GM18873 (cell line): ENCODE results near the gene LRP1.
"Not testable (repeated sequence)": the region's sequence is repeated elsewhere in the genome, so short reads cannot be mapped to it uniquely, and the experiment has no call there.

ENCODE experiments used
- ATAC-seq: cut with Tn5 transposase; IDR thresholded peaks from one replicate; pipeline ENCODE4 v1.9.1; 2021; ENCODE audit warnings: mild to moderate bottlenecking, moderate library complexity, moderate number of reproducible peaks; ENCODE audit not compliant: unreplicated experiment, low FRiP score

The LRP1 gene

DNA sequence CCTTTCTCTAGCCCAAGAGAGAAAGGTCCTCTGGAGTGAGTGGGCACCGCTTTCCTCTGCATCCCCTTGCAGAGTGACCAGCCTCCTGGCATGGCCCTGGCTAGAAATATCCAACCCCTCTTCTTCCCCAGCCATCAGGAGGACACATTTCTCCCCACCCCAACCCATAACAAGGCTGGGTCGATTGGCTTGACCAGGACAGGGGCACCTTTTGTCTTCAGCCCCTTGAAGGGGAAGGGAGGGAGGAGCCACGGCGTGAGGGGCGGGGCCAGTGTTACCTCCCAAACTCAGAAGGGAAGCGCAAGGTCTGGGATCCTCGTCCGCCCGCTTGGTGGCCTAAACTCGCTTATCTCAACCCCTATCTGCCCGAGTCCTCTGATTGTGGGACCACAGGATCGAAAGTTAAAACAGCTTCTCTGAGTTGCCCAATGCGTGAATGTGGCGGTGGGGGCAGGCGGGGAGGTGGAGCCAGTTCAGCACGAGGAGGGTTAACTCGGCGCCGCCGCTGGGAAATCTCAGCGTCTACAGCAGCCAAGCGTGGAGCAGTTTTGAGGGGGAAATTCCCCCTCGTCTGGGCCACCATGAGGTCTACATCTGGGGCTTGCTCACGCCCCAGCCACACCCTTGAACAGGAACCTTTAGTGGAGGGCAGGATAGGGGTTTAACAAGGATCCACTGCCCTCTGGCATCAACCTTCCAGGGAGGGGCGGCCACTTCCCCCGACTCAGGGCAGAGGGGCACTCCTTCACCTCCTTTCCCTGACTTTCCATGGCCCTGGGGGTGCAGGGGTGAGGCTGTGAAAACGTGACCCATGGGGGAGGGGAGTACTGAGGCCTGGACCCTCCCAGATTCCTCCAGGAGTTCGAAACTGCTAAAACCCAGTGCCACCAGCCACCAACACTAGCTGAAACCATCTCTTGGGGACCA is 17.9 kb upstream of the LRP1 start:
- peak; percentile 37 for ATAC-seq

GRCh38 chr12:57111031-57111734 is 17.1 kb upstream of the LRP1 start, which contains the start of gene STAT6:
TSS of gene STAT6 (minus strand) at chr12:57111362. CDS start at chr12:57108278, 3,084 bp downstream.
- ATAC-seq = peak; percentile 36

GRCh38 chr12:57112492-57113294 is 15.6 kb upstream of the LRP1 start:
- peak; percentile 61 for ATAC-seq

- no peak for ATAC-seq
These were observed 11.6 kb upstream of the LRP1 start for GRCh38 chr12:57116580-57117281.

GRCh38 chr12:57118711-57119271 is 9.5 kb upstream of the LRP1 start:
- no peak for ATAC-seq

- ATAC-seq = no peak
These were observed 8.8 kb upstream of the LRP1 start for GRCh38 chr12:57119294-57120085.

DNA sequence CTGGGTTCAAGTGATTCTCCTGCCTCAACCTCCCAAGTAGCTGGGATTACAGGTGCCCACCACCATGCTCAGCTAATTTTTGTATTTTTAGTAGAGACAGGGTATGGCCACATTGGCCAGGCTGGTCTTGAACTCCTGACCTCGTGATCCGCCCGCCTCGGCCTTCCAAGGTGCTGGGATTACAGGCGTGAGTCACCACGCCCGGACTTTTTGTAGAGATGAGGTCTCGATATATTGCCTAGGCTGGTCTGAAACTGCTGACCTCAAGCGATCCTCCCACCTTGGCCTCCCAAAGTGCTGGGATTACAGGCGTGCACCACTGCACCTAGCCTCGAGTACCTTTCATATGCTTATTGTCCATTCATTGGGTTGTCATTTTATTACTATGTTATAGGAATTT is 7.6 kb upstream of the LRP1 start:
- not testable (repeated sequence) for ATAC-seq

GRCh38 chr12:57123813-57124212 is 4.5 kb upstream of the LRP1 start:
- no peak for ATAC-seq

- no peak for ATAC-seq
These were observed 3.9 kb upstream of the LRP1 start for GRCh38 chr12:57124261-57124877.

DNA sequence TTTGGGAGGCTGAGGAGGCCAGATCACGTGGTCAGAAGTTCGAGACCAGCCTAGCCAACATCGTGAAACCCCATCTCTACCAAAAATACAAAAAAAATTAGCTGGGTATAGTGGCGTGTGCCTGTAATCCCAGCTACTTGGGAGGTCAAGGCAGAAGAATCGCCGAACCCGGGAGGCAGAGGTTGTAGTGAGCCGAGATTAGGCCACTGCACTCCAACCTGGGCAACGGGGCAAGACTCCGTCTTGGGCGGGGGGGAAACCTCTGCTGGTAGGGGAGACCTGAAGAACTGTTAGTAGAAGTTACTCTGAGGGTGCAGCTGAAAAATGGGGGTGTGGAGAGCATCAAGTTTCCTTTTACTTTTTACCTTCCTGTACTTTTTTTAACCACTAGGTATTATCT is 2.2 kb upstream of the LRP1 start:
- no peak for ATAC-seq

GRCh38 chr12:57126561-57126960 is 1.7 kb upstream of the LRP1 start:
- no peak for ATAC-seq

- no peak for ATAC-seq
These were observed 1.1 kb upstream of the LRP1 start for GRCh38 chr12:57127101-57127725.

- no peak for ATAC-seq
These were observed 400 bp downstream of the LRP1 start for GRCh38 chr12:57128519-57129247.

DNA sequence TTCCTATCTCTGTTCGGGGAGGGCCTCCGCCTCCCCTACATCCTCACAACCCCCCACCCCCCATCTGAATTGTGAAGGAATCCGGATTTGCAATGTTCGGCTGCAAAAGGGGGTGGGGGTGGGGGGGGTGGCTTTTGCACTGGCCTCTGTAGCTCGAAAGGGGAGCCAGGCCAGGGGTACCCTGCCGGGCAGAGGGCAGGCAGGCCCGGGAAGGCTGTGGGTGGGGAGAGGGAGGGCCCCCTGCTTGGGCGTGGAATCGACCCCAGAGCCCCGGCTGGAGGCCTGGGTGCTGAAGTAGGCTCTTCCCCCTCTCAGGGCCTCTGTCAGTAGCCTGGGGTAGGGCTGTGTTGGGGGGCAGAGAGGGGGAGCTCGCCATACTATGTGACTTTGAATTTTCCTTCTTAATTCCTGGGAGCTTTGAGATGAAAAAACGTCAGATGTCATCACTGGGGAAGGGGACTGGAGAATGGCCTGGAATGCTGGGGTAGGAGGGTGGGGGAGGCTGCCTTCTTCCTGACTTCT is 1.1 kb downstream of the LRP1 start:
- ATAC-seq = no peak

- ATAC-seq = no peak
These were observed 1.6 kb downstream of the LRP1 start for GRCh38 chr12:57129889-57130288.

- ATAC-seq = no peak
These were observed 2.7 kb downstream of the LRP1 start for GRCh38 chr12:57130941-57131340.
